Liver (tissue), 9 donors: ENCODE measurements around the gene GPC3. TPM values are rescaled to one million over a fixed set of nuclear protein-coding genes. Genes with fewer than 3 reads are reported as not detected.
A peak's percentile ranks its signal among the peaks of the same experiment; 100 is the strongest.

Source experiments
- DNase-seq: peaks from one replicate; pipeline ENCODE4 v3.0.0-alpha.2; 2017; ENCODE audit warnings: low spot score
- H3K27ac ChIP-seq, 2 donors: one replicate each; pipeline ENCODE4 v1.7.0; 2013; ENCODE audit warnings: inconsistent platforms in 2 of 2, low read length in 2 of 2, control low read depth in 1 of 2, low read depth in 1 of 2, mild to moderate bottlenecking in 1 of 2
- H3K27me3 ChIP-seq, 4 donors: one replicate each; pipeline versions ENCODE4 v1.6.1 to v1.7.0; 2013; ENCODE audit warnings: low read length in 3 of 4, inconsistent platforms in 1 of 4, mild to moderate bottlenecking in 1 of 4, moderate library complexity in 1 of 4; ENCODE audit not compliant: control insufficient read depth in 4 of 4, insufficient read depth in 4 of 4
- H3K36me3 ChIP-seq, 4 donors: one replicate each; pipeline versions ENCODE4 v1.6.1 to v1.7.0; 2013; ENCODE audit warnings: low read length in 3 of 4, mild to moderate bottlenecking in 3 of 4, low read depth in 1 of 4, moderate library complexity in 1 of 4; ENCODE audit not compliant: control insufficient read depth in 4 of 4, insufficient read depth in 3 of 4
- H3K4me1 ChIP-seq, 4 donors: one replicate each; pipeline versions ENCODE4 v1.6.1 to v1.7.0; 2013; ENCODE audit warnings: low read length in 3 of 4, mild to moderate bottlenecking in 3 of 4, moderate library complexity in 1 of 4; ENCODE audit not compliant: control insufficient read depth in 4 of 4, insufficient read depth in 4 of 4
- H3K4me3 ChIP-seq, 3 donors: one replicate each; pipeline versions ENCODE4 v1.6.1 to v1.7.0; 2013; ENCODE audit warnings: low read length in 3 of 3, control low read depth in 1 of 3, low read depth in 1 of 3, mild to moderate bottlenecking in 1 of 3
- H3K9ac ChIP-seq, 2 donors: one replicate each; pipeline ENCODE4 v1.7.0; 2013; ENCODE audit warnings: low read length in 2 of 2, mild to moderate bottlenecking in 2 of 2, moderate library complexity in 2 of 2, control low read depth in 1 of 2, low read depth in 1 of 2
- H3K9me3 ChIP-seq, 4 donors: one replicate each; pipeline versions ENCODE4 v1.6.1 to v1.7.0; 2013; ENCODE audit warnings: low read length in 3 of 4; ENCODE audit not compliant: control insufficient read depth in 4 of 4
- ATF3 ChIP-seq: IDR thresholded peaks from 2 replicates; pipeline ENCODE4 v1.6.1; 2016; ENCODE audit warnings: antibody characterized with exemption
- CTCF ChIP-seq: fragments of 150-350 bp; IDR thresholded peaks from 2 replicates; pipeline ENCODE4 v1.5.1; 2017; ENCODE audit warnings: improper control_type of control experiment, low read depth, low read length; ENCODE audit not compliant: missing input control
- EGR1 ChIP-seq, 2 donors: IDR thresholded peaks; 2 replicates each; pipeline ENCODE4 v1.6.1; 2016 to 2018; ENCODE audit warnings: antibody characterized with exemption in 2 of 2, low read depth in 2 of 2
- FOXA1 ChIP-seq: IDR thresholded peaks from 2 replicates; pipeline ENCODE4 v1.6.1; 2016; ENCODE audit warnings: antibody characterized with exemption
- GABPA ChIP-seq, 2 donors: IDR thresholded peaks in 1 of 2; conservative IDR thresholded peaks in 1 of 2; 2 replicates each; pipeline ENCODE4 v1.6.1; 2016; ENCODE audit warnings: antibody characterized with exemption in 2 of 2, mild to moderate bottlenecking in 1 of 2, moderate library complexity in 1 of 2
- HNF4A ChIP-seq, 2 donors: conservative IDR thresholded peaks; 2 replicates each; pipeline ENCODE4 v1.6.1; 2016; ENCODE audit warnings: antibody characterized with exemption in 2 of 2, mild to moderate bottlenecking in 2 of 2
- JUND ChIP-seq, 2 donors: IDR thresholded peaks; 2 replicates each; pipeline ENCODE4 v1.6.1; 2016; ENCODE audit warnings: antibody characterized with exemption in 2 of 2
- MAX ChIP-seq: IDR thresholded peaks from 2 replicates; pipeline ENCODE4 v1.6.1; 2016; ENCODE audit warnings: antibody characterized with exemption
- NR2F2 ChIP-seq: IDR thresholded peaks from 2 replicates; pipeline ENCODE4 v1.6.1; 2016; ENCODE audit warnings: antibody characterized with exemption
- RAD21 ChIP-seq, 2 donors: IDR thresholded peaks; 2 replicates each; pipeline ENCODE4 v1.6.1; 2016; ENCODE audit warnings: antibody characterized with exemption in 2 of 2, mild to moderate bottlenecking in 2 of 2
- RXRA ChIP-seq, 2 donors: IDR thresholded peaks; 2 replicates each; pipeline ENCODE4 v1.6.1; 2017 to 2018; ENCODE audit warnings: antibody characterized with exemption in 2 of 2, mild to moderate bottlenecking in 1 of 2
- SP1 ChIP-seq: IDR thresholded peaks from 2 replicates; pipeline ENCODE4 v1.6.1; 2018; ENCODE audit warnings: antibody characterized with exemption, mild to moderate bottlenecking
- TAF1 ChIP-seq: conservative IDR thresholded peaks from 2 replicates; pipeline ENCODE4 v1.6.1; 2016; ENCODE audit warnings: antibody characterized with exemption, mild to moderate bottlenecking
- YY1 ChIP-seq: IDR thresholded peaks from 2 replicates; pipeline ENCODE4 v1.6.1; 2016; ENCODE audit warnings: antibody characterized with exemption, mild to moderate bottlenecking
- WGBS: extraction: QIAGEN DNeasy Blood & Tissue Kit; methylation state at CpG from one replicate; pipeline ENCODE4 v1.1.7; 2013; 5-methylcytosine and 5-hydroxymethylcytosine counted together
- polyA plus RNA-seq, 2 donors: library from polyadenylated mRNA; stranded (reverse) in 1 of 2; unstranded in 1 of 2; fragments of 200-250 nt in 1 of 2; fragments of >200 nt in 1 of 2; fragmentation: Nextera tagmentation in 1 of 2; extraction: Ambion mirVana in 1 of 2; gene quantifications; one replicate each; pipeline versions ENCODE4 v1.2.1 to v1.2.3, GENCODE V29; 2013 to 2015
- total RNA-seq, 2 donors: library from RNA; depleted of rRNA; stranded (reverse); fragments of >200 nt; gene quantifications; one replicate each; pipeline ENCODE4 v1.2.3, GENCODE V29; 2014
- TF ChIP-seq, protein P1 (sequence below): IDR thresholded peaks from 2 replicates; pipeline ENCODE4 v1.6.1; 2016; ENCODE audit warnings: antibody characterized with exemption
- donor health status: healthy.
- donor health status: healthy.
- donor health status: healthy.
- donor health status: healthy.
- donor health status: healthy.

GPC3 gene
- total and polyA plus RNA-seq, 4 donors: 0.40 to 1,133 (median 1.5) TPM

GRCh38 chrX:133838761-133839676, 146.4 kb downstream of the GPC3 start:
- Histone ChIP-seq H3K9ac (no peak overlapping the region), H3K36me3 (no peaks in the 10 kb centered on the region), H3K27me3 (no peaks in the 10 kb centered on the region), H3K4me1 (no peaks in the 10 kb centered on the region), H3K9me3 (peaks cover 0 to 2% (median 0%) of the 10 kb centered on the region in 4 donors), H3K4me3 (no peak overlapping the region), H3K27ac (no peak overlapping the region)
- 49% methylated on average over 5 of the region's 5 CpGs for WGBS
- TF ChIP-seq FOXA1: no peak
- TF ChIP-seq CTCF: peak; percentile 41
- no peak for TF ChIP-seq SP1
- no peak for TF ChIP-seq YY1
- TF ChIP-seq MAX: no peak
- no peak for TF ChIP-seq JUND (IDR thresholded peaks at IDR 0.05)
- no peak for TF ChIP-seq EGR1 (IDR thresholded peaks at IDR 0.05; ENCODE audit: low read depth in 2 of 2)
- no peak for TF ChIP-seq NR2F2
- TF ChIP-seq RXRA (IDR thresholded peaks at IDR 0.05): no peak
- no peak for TF ChIP-seq TAF1
- no peak for TF ChIP-seq HNF4A (conservative IDR thresholded peaks at IDR 0.05)
- TF ChIP-seq, protein P1, sequence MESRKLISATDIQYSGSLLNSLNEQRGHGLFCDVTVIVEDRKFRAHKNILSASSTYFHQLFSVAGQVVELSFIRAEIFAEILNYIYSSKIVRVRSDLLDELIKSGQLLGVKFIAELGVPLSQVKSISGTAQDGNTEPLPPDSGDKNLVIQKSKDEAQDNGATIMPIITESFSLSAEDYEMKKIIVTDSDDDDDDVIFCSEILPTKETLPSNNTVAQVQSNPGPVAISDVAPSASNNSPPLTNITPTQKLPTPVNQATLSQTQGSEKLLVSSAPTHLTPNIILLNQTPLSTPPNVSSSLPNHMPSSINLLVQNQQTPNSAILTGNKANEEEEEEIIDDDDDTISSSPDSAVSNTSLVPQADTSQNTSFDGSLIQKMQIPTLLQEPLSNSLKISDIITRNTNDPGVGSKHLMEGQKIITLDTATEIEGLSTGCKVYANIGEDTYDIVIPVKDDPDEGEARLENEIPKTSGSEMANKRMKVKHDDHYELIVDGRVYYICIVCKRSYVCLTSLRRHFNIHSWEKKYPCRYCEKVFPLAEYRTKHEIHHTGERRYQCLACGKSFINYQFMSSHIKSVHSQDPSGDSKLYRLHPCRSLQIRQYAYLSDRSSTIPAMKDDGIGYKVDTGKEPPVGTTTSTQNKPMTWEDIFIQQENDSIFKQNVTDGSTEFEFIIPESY: no peak
- peak; percentile 38 to 68 for TF ChIP-seq RAD21 (IDR thresholded peaks at IDR 0.05)
- TF ChIP-seq ATF3: no peak
- no peak for DNase-seq

- Histone ChIP-seq H3K4me3 (no peak overlapping the region), H3K27me3 (no peaks in the 10 kb centered on the region), H3K9me3 (no peaks in the 10 kb centered on the region), H3K9ac (no peak overlapping the region), H3K27ac (no peak overlapping the region), H3K4me1 (no peaks in the 10 kb centered on the region), H3K36me3 (no peaks in the 10 kb centered on the region)
- DNase-seq: no peak
- TF ChIP-seq, protein P1: no peak
- no peak for TF ChIP-seq EGR1 (IDR thresholded peaks at IDR 0.05; ENCODE audit: low read depth in 2 of 2)
- TF ChIP-seq MAX: no peak
- TF ChIP-seq HNF4A (conservative IDR thresholded peaks at IDR 0.05): no peak
- TF ChIP-seq JUND (IDR thresholded peaks at IDR 0.05): no peak
- no peak for TF ChIP-seq GABPA (IDR thresholded peaks at IDR 0.05 in 1 of 2, conservative IDR thresholded peaks at IDR 0.05 in 1 of 2)
- no peak for TF ChIP-seq TAF1
- TF ChIP-seq CTCF: no peak
- TF ChIP-seq ATF3: no peak
- 83% methylated on average over 2 of the region's 2 CpGs for WGBS
Observed at GRCh38 chrX:133837091-133837490, 148.3 kb downstream of the GPC3 start.
